CD4-positive, alpha-beta T cell treated with Interleukin-10 for 1 hour (primary cell): ENCODE results near the gene NEK9.

Source experiments
- DNase-seq: peaks from one replicate; pipeline ENCODE4 v3.0.0-alpha.2; 2020

NEK9 gene

DNA sequence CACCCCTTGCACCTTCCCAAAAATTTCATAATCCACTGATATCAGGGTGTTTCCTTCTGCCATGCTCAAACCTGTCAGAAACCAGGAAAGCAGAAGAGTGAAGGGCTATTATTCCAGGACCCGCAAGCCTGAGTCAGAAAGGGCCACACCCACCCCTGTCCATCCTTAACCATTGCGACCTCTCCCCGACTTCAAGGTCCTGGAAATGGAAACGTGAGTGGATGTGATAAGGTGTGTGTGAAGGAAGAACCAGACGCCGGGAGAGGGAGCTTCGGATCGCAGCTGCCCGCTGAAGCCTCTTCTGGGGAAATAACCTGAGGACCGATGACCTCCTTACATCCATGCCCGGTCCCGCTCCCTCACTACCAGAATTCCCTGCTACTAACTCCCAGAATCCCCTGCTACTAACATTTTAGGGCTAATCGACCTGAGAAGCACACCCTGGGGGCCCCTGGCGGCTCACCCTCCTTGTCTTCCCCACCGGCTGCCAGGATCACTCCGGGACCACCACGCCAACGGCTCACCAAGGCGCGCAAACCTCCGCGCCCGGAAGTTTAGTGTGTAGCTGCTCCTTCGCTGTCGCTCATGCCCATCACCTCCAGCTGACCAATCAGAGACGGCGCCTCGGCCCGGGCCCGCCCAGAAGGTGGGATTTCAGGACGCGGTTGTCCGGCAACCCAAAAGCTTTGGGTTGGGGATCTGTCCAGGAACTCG lies 63.2 kb downstream of the NEK9 start, which contains the start of gene ACYP1:
Gene ACYP1 (minus strand): TSS at position 534 of the 714 bp plus-strand sequence. CDS start 471 bp downstream, at position 63.
- DNase-seq = peak; percentile 92

DNA sequence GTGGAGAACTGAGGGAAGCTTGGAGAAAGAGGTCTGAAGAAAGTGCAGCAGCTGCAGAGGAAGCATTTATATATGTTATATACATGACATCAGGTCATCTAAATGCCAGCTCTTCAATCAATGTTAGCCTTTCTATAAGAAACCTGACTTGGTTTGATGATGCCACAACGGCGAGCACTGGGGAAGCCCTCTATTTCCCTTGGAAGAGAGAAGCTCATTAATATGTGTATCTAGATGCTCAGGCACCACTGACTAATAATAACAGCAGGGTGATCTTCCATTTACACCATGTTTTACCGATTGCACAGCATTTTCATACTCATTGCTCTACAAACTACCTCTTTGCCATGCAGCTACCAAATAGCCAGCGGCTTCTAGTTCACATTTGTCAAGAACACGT lies 63.8 kb downstream of the NEK9 start:
- DNase-seq = peak; percentile 9

DNA sequence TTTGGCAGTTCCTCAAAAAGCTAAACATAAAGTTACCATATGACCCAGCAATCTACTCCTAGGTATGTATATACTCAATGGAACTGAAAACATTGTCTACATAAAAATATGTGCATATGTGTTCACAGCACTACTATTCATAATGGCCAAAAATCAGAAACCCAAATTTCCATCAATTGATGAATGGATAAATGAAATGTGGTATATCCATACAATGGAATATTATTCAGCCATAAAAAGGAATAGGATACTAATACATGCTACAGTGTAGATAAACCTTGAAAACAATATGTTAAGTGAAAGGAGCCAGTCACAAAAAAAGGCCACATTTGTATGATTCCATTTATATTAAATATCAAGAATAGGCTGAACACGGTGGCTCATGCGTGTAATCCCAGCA lies 66.4 kb downstream of the NEK9 start:
- no peak for DNase-seq

DNA sequence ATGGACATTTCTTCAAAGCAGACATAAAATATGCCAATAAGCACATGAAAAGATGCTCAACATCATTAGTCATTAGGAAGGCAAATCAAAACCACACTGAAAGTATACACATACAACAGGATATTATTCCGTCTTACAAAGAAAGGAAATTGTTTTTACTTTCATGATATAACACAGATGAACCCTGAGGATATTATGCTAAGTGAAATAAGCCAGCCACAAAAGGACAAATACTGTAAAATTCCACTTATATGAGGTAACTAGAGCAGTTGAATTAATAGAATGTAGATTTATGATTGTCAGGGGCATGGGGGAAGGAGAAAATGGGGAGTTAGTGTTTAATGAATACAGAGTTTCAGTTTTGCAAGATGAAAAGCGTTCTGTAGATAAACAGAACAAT lies 67.2 kb downstream of the NEK9 start:
- no peak for DNase-seq

DNA sequence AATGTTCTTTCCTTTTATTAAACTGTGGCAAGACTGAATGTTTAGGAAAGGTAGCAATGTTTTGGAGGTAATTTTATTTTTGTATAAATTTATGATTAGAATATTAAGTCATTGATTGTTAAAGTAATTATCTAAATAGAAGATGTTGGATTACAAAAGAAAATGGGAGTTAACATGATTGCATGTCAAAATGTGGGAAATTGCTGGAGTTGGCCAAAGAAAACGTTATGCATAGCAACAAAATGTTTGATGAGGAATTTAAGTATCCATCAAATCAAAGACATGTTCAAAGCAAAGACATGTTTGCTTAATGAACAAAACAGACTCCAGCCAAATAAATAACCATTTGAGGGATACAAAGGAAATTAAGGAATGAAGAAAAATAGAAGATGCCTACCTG lies 72.4 kb downstream of the NEK9 start:
- no peak for DNase-seq

DNA sequence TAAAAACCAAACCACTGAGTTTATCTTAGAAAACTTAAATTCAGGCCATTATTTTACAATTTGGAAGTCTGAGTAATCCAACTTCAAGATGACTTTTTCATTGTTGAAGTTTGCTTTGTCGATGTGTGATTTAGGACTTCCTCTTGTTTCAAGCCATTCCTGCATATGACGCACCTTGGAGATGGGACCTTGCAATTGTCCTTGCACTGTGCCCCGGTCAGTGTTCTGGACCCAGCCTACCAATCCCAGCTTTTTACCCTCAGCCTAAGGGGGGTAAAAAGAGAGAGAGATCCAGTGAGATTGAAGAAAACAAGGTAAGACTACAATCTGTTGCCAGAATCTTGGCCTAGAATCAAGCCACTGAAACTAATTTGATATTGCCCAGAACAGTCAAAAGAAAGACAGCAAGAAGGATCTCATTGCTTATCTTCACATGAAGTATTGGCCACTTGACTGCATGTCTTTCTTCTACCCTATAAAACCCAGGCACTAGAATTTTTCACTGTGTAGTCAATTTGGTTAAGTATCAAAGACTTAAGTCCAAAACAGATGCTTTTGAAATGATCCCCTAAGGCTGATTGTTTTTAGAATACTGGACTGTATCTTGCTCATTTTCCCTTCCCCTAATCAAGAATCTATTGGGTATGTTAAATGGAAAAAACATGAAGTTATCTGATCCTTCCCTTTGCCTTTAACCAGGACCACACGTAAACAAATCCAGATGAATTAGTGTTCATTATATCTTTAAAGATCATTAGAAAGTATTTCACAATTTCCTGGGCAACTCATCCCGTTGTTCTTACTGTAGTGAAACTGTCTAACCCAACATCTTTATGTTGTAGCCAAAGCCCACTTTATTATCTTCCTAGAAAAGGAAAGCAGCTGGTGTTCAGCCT lies 73.2 kb downstream of the NEK9 start:
- DNase-seq = no peak

DNA sequence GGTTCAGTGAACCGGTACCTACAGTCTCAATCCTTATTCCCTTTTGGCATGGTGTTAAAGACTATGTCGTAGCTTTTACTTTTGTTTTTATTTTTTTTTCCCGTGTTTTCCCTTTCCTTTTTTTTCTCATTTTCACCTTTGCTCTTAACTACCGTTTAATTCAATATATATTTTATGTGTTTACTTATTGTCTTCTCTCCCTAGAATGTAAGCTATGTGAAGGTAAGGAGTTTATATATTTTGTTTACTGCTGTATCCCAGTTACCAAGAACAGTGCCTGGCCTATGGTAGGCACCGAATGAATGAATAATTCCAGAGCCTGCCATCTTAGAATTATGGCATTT lies 75.3 kb downstream of the NEK9 start:
- DNase-seq = no peak

DNA sequence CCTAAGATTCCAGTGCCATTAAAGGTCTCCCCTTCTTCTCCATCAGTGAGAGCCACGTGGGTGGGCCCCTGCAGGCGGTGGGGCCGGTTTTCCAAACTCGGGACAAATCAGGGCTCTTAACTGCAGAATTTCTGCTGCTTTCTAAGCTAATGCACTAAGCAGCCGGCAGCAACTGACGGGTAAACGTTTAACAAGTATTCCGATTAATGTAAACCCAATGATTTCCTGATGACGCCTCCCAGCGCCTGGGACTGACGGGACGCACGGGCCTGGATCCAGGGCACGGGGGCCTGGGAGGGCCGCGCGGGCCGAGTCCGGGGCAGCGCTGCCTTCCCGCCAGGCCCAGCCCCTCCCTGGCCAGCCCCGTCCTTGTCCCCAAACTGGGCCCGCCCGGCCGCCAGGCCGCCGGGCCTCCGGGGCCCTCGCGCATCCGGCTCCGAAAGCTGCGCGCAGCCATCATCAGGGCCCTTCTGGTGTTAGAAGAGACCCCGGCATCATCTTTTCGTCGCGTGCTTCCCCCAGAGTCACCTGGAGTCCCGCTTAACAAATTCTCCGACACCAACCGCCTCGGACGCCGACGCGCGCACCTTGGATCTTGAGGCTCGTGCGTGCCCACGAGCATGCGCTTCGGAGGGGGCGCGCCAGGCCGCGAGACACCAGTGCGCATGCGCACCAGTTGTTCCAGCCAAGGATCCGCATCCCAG lies 75.8 kb downstream of the NEK9 start, which contains the start of gene MLH3:
Gene MLH3 (minus strand): TSS at position 616 of the 704 bp plus-strand sequence. CDS start 1,812 bp downstream, outside the sequence.
- DNase-seq = peak; percentile 84

DNA sequence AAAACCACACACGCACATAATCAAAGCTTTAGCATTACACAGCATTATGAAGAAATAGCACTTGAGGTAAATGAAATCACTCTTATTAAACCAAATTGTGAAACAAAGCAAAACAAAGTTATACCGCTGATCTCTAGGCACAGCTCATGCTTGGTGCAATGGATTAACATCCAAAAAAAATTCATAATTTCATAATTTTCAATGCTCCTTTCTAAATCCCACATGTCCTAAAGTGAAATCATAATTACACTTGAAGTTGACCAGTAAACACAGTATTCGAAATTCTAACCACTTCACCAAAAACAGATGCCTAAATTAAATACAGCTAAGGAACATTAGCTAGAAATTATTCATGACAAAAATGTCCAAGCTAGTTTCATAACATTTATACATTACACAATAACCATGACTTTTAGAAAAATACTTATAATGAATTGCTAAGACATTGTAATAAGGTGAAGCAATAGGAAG lies 77.1 kb downstream of the NEK9 start:
- DNase-seq = no peak

DNA sequence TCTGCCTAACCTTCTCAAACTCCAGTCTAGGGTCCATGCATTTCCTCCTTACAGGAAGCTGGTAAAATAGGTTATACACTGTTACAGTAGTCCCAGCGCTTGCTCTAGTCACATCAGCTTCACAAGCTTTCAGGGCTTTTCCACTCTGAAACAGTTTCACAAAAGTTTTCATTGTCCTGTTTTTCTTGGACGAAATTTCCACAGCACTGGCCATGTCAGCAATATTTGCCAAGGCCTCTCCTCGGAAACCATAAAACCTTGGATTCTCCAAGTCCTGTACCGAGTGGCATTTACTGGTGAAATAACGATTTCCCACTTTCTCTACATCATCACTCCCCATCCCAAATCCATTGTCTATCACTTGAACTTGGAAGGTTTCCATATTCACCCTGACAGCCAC lies 77.7 kb downstream of the NEK9 start:
- no peak for DNase-seq

DNA sequence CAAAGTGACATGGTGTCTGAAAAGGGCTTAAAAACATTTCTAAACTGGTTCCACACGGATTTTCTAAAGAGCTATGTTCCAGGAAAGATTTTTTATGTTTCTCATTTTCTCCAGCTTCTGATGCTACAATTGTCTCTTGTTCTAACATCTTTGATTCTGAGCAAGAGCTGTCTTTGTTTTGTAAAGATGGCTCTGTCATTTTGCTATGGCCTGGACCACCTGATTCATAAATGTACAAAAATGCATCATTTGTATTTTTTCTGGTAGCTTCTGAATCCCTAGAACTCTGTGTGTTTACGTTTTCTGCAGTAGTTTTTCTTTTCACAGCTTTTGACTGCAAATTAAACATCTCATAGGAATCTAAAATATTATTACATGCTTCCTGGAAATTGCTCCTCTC lies 78.7 kb downstream of the NEK9 start:
- no peak for DNase-seq

DNA sequence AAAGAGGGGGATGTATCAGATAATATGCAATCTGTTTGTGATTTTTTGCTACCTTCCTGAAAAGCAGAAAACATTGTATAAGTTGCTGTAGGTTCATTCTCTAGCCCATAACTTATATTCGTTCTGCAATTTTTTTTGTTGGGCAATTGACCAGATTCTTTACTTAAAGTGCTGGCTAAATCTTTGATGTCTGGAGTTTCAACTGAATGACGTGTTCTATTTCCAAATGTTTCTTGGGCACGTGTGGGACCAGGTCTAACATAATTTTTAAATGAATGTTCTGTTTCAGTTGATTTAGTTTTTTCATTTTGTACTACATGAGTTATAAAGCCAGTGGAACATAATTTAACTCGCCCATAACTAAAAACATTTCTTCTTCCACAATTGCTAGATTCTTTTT lies 79.3 kb downstream of the NEK9 start:
- DNase-seq = no peak

DNA sequence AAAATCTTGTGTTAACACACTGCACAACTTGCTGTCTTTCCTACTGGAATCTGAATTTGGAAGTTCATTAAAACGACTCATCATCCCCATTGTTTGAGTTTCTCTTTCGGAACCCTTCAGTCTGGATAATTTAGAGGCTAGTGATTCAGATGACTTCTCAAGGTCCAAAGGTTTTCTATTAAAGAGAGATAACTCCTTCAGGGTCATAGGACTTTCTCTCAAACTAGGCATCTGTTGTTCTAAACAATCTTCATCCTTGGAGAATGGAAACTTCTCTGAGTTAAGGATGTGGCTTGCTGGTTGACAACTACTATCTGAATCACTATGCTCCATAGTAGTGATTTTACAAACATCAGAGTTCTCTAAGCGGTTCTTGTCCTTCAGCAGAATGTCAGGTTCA lies 79.9 kb downstream of the NEK9 start:
- DNase-seq = no peak

DNA sequence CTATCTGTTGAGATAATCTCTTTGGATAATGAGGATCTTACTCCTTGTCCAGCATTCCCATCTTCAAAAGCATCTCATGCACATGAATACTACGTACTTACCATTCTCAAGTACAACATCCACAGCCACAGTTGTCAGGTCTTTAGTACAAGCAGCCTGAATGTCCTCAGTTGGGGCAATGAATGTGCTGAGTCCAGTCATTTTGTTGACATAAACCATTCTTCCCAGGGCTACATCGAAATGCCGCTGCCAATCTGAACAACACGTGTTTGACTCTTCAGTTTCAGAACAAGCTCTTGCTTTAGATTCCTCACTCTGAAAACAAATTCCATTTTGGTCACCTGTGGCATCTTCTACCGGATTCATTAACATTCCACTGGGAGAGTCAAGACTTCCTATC lies 80.6 kb downstream of the NEK9 start:
- no peak for DNase-seq

DNA sequence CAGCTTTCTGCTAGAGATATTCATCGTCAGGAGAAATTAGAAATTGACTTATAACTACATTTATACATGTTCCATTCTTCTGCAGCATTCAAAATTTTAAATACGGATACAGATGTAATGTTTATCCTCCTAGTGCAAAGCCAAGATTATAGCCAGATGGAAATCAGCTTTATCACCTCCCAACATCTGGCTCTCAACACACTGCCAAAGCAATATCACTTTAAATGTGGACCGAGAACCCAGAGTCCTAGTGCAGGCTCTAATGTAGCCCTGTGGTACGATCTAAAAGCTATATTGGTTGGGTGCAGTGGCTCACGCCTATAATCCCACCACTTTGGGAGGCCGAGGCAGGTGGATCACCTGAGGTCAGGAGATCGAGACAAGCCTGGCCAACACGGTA lies 82.1 kb downstream of the NEK9 start:
- no peak for DNase-seq

DNA sequence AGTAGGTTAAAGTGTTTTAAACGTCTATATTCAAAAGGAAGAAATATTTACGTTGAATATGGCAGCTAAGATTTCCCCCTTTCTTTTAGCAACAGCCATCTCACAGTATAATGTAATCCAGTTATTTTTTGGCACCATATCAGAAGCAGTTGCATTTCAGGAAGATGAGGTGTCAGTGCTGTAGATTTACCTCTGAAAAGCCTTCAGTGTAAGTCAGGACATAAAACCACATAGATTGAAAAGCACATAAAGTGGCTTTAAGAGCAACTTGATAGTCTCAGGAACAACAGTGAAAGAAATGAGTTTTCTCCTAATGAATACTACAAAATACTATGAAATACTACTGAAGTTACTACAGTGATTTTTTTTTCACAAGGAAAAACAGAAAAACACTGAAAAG lies 82.5 kb downstream of the NEK9 start:
- no peak for DNase-seq

DNA sequence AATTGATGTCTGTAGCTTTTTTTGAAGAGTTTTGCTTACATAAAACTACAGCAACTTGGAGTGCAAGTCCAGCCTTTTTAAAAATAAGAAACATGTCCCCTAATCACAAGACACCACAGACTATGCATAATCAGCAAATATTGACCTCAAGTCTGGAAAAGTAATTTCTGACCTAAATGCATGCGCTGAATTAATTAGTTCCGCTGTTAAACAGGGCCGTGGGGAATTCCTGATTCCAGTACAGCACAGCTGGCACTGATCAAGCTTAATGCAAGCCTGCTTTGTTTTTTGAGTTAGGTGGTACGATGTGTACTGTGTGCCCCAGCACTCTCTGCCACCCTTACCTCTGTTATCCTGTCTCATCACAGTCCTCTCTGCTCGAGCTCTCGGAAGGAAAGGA lies 84.8 kb downstream of the NEK9 start:
- DNase-seq = no peak

DNA sequence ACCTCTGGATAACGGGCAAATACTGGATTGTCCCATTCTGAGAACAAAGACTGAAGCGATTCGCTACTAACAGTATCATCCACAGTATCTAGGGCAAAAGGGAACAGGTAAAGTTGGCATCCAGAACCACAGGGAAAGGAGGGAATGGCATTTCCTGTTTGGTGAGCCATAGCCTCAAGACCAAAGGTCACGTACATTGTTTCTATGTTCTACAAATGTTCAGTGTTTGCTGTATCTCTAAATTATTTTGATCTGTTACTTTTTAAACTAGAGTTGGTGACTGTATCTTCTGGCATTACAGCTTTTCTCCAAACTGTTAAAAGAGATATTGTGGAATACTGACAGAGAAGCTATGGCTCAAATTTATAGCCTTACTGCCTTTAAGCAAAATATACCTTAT lies 85.2 kb downstream of the NEK9 start:
- DNase-seq = no peak

DNA sequence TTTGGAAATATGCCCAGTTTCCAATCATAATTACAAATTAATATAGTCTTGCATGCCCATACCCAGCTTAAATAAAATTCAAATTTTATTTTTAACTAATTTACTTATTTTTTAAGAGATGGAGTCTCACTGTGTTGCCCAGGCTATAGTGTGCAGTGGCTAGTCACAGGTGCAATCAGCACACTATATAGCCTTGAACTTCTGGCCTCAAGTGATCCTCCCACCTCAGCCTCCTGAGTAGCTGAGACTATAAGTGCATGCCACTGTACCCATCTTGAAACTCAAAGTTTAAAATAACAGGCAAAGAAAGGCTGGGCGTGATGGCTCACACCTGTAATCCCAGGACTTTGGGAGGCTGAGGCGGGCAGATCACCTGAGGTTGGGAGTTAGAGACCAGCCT lies 85.9 kb downstream of the NEK9 start:
- no peak for DNase-seq

DNA sequence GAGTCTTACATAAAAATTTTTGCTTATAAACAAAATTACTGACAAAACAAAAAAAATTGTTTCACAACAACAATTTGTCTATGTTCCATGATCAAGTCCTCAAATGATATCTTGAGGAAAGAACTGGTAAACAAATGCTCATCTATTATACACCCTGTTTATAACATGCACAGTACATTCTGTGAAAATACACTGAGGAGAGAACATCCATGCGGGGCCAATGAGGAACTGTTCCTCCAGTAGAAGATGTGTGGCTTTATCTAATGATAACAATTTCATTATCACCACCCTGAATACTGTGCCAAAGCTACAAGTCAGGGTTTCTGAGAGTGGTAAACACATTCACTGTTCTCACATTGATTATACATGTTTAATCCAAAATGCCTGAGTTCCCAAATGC lies 86.3 kb downstream of the NEK9 start:
- no peak for DNase-seq

DNA sequence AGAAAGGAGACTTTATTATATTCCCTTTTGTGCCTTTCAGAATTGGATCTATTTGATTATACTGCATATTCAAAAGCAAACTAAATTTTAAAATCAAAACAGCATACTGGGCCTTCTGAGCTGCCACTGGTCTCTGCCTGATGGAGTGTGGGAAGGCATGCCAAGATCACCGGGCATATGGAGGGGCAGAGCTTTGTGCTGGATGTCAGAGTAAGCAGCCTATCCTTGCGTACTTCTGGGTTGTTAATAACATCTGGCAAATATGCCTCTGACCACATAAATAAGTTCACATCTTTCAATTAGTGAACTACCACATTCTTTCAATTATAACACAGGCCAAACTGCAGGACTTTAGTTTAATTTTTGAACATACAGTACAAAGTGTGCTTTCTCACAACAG lies 93.9 kb downstream of the NEK9 start:
- no peak for DNase-seq

DNA sequence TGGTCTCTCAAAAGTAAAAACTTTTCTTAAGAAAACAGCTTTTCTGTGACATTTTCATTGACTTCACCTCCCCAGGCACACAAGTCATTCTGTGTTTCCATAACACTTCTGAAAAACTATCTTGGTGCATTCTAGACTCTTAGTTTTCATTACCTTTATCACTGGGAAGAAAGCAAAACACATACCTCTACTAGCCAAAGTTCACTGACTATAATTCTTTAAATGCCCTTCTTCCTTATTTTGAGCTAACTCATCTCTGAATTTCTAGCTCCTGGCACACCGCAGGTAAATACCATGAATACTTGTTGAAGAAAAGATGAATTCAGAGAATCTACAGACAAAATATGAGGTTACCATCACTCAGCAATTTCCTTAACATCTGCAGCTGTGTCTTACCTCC lies 96.7 kb downstream of the NEK9 start:
- DNase-seq = no peak
